Breast epithelium (tissue), 4 donors: ENCODE data around the gene PTPRH. TPM values are rescaled to one million over a fixed set of nuclear protein-coding genes. Genes with fewer than 3 reads are reported as not detected.
A peak's percentile ranks its signal among the peaks of the same experiment; 100 is the strongest.

Source experiments
- DNase-seq, 2 donors: peaks; one replicate each; pipeline ENCODE4 v3.0.0-alpha.2; 2019; ENCODE audit warnings: low spot score in 2 of 2
- H3K27ac ChIP-seq, 2 donors: fragments of 200-600 bp; sonication (generic) in 1 of 2; one replicate each; pipeline ENCODE4 v1.5.1; 2016 to 2019; ENCODE audit warnings: mild to moderate bottlenecking in 1 of 2
- H3K27me3 ChIP-seq, 2 donors: fragments of 200-600 bp; sonication (generic) in 1 of 2; one replicate each; pipeline versions ENCODE4 v1.5.1 to v1.6.0; 2017 to 2019; ENCODE audit warnings: control low read depth in 1 of 2, mild to moderate bottlenecking in 1 of 2
- H3K36me3 ChIP-seq: fragments of 200-600 bp; one replicate; pipeline ENCODE4 v1.5.1; 2019
- H3K4me1 ChIP-seq, 2 donors: fragments of 200-600 bp; sonication (generic); one replicate each; pipeline ENCODE4 v1.5.1; 2016 to 2019; ENCODE audit warnings: control low read depth in 1 of 2
- H3K4me3 ChIP-seq, 3 donors: fragments of 200-600 bp; sonication (generic); 1 replicate in 2 of 3; 2 replicates in 1 of 3; pipeline ENCODE4 v1.5.1; 2016 to 2019; ENCODE audit warnings: mild to moderate bottlenecking in 3 of 3, moderate library complexity in 2 of 3
- H3K9me3 ChIP-seq, 2 donors: fragments of 200-600 bp; sonication (generic) in 1 of 2; one replicate each; pipeline ENCODE4 v1.5.1; 2016 to 2019; ENCODE audit warnings: control low read depth in 1 of 2
- POLR2A ChIP-seq: fragments of 450-650 bp; IDR thresholded peaks from one replicate; pipeline ENCODE4 v1.6.1; 2016; ENCODE audit warnings: antibody characterized with exemption, mild to moderate bottlenecking, moderate library complexity
- POLR2AphosphoS5 ChIP-seq, 3 donors: sonication (generic); formaldehyde crosslinking; IDR thresholded peaks; one replicate each; pipeline ENCODE4 v1.6.1; 2017; ENCODE audit warnings: antibody characterized with exemption in 3 of 3
- intact Hi-C: fragments of 100-400 bp; cut with DNase I; formaldehyde crosslinking; loops from one replicate; pipeline ENCODE4 v1.15.1; 2023; ENCODE audit warnings: low total_unique reads
- total RNA-seq, 3 donors: library from RNA; depleted of rRNA; stranded (reverse); fragments of >200 nt; gene quantifications; one replicate each; pipeline ENCODE4 v1.1.0, GENCODE V29; 2016
- TF ChIP-seq, protein P1 (sequence below), 3 donors: fragments of 450-650 bp; IDR thresholded peaks; one replicate each; pipeline ENCODE4 v1.5.1; 2016 to 2017; ENCODE audit warnings: antibody characterized with exemption in 3 of 3, mild to moderate bottlenecking in 3 of 3, moderate library complexity in 3 of 3

The PTPRH gene
- total RNA-seq, 3 donors from 2014 or later: 0.73 to 10.2 (median 2.1) TPM

DNA sequence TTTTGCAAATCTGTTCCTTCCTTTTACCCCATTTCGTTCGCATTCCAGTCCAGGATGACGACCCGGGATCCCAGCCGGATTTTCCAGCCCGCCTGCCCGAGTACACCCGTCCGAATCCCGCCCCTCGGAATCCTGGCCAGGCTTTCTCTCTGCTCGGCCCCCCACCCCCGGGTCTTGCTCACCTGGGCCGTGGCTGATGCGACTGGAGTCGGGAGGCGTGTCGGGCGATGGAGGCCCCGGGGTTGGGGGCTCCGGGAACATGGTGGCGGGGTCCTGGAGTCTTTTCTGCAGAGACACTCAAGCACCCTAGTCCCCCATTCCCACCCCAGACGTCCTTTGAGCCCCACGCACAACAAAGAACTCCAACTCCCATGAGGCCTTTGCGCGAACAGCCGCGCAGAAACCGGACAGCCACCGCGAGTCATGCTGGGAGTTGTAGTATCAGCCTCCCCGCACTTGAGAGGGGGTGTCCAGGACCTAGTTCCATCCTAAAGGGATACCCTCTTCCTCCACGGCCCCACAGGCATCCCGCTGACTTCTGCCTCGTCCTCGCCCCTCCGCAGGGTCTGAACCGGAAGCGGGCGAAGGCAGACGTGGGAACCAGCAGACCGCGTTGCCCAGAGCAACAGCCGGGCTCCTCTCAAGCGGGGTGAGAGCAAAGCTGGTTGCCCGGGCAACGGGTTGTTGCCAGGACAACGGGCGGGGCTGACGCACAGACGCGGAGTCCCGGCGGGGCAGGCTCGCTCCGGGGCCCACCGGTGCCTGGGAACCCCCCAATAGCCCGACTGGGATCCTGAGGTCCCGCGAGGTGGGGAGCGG lies 30.3 kb downstream of the PTPRH start:
- no peak for DNase-seq
- Histone ChIP-seq H3K4me3 (peak overlapping the region in 2 of 3 donors; percentile 30 to 56), H3K27me3 (peaks cover 5 to 89% of the 10 kb centered on the region in 2 donors), H3K4me1 (peaks cover 0 to 4% of the 10 kb centered on the region in 2 donors), H3K9me3 (no peaks in the 10 kb centered on the region), H3K36me3 (no peaks in the 10 kb centered on the region), H3K27ac (no peak overlapping the region)
- intact Hi-C loops: loop anchor here (10.0 kb wide), 1 partner anchor 1476 kb away; no protein-coding TSS in a partner anchor
- TF ChIP-seq POLR2AphosphoS5 (IDR thresholded peaks at IDR 0.05) (no peak), POLR2A (no peak)
- TF ChIP-seq, protein P1, sequence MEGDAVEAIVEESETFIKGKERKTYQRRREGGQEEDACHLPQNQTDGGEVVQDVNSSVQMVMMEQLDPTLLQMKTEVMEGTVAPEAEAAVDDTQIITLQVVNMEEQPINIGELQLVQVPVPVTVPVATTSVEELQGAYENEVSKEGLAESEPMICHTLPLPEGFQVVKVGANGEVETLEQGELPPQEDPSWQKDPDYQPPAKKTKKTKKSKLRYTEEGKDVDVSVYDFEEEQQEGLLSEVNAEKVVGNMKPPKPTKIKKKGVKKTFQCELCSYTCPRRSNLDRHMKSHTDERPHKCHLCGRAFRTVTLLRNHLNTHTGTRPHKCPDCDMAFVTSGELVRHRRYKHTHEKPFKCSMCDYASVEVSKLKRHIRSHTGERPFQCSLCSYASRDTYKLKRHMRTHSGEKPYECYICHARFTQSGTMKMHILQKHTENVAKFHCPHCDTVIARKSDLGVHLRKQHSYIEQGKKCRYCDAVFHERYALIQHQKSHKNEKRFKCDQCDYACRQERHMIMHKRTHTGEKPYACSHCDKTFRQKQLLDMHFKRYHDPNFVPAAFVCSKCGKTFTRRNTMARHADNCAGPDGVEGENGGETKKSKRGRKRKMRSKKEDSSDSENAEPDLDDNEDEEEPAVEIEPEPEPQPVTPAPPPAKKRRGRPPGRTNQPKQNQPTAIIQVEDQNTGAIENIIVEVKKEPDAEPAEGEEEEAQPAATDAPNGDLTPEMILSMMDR (IDR thresholded peaks at IDR 0.05): no peak

DNA sequence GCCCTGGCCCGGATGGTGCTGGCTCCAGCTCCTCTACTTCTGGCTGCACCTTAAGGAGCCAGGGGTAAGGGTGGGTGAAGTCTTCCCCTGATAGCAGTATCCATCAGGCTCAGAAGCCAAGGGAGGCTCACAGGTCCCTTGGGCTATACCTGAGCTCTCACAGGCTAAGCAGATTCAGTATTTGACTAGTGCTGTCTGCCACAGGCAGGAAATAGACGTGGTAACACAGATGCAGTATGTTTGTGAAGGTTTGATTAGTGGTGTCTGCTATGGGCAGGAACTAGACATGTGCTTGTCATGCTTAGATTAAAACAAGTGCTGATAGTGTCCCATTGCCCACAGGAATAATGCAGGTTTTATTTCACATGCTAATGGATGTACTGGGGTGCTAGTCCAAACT lies 33.2 kb downstream of the PTPRH start:
- no peak for DNase-seq
- intact Hi-C loops: loop anchor here (10.0 kb wide), 1 partner anchor 1479 kb away; no protein-coding TSS in a partner anchor
- Histone ChIP-seq H3K9me3 (no peaks in the 10 kb centered on the region), H3K27ac (no peak overlapping the region), H3K4me1 (peaks cover 0 to 6% of the 10 kb centered on the region in 2 donors), H3K4me3 (no peak overlapping the region), H3K36me3 (no peaks in the 10 kb centered on the region), H3K27me3 (peaks cover 5 to 96% of the 10 kb centered on the region in 2 donors)
- TF ChIP-seq POLR2AphosphoS5 (IDR thresholded peaks at IDR 0.05) (no peak), POLR2A (no peak)
- TF ChIP-seq, protein P1 (IDR thresholded peaks at IDR 0.05): no peak

DNA sequence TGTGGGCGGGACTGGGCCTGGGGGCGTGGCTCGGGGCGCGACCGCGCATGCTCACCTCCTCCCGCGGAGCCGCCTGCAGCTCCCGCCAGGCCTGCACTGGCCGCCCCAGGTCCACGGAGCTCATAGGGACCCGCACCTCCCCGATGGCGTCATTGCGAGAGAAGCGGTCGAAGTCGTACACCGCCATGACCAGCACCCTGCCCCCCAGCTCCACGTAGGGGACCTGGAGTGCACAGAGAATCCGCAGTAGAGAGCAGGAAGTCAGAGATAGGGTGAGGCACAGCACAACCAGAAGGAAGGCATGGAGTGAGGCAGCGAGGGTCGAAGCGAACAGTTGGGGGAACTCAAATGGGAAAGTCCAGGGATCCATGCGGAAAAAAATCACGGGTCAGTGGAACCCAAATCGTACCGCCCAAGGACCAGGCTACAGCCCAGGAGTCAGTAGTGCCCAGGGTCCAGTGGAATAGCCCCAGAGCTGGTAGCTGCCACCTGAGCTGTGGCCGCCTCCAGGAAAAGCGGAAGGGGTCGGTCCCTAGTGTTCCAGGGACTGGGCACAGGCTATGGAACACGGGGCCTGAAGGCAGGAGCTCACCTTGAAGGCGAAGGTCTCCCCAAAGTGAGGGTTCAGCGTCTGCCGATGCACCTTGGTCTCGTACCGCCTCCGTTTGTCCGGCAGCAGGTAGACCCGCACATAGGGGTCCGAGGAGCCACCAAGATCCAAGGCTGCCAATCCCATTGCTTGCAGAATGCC lies 34.0 kb downstream of the PTPRH start:
- H3K27me3 ChIP-seq: peaks cover 5 to 96% of the 10 kb centered on the region in 2 donors
- DNase-seq: no peak
- H3K36me3 ChIP-seq: no peaks in the 10 kb centered on the region
- TF ChIP-seq POLR2A (no peak), POLR2AphosphoS5 (IDR thresholded peaks at IDR 0.05) (no peak)
- TF ChIP-seq, protein P1 (IDR thresholded peaks at IDR 0.05): no peak
- intact Hi-C loops: loop anchor here (10.0 kb wide), 1 partner anchor 1480 kb away; no protein-coding TSS in a partner anchor
- no peak overlapping the region for H3K27ac ChIP-seq
- peaks cover 0 to 6% of the 10 kb centered on the region in 2 donors for H3K4me1 ChIP-seq
- H3K4me3 ChIP-seq: no peak overlapping the region
- no peaks in the 10 kb centered on the region for H3K9me3 ChIP-seq

DNA sequence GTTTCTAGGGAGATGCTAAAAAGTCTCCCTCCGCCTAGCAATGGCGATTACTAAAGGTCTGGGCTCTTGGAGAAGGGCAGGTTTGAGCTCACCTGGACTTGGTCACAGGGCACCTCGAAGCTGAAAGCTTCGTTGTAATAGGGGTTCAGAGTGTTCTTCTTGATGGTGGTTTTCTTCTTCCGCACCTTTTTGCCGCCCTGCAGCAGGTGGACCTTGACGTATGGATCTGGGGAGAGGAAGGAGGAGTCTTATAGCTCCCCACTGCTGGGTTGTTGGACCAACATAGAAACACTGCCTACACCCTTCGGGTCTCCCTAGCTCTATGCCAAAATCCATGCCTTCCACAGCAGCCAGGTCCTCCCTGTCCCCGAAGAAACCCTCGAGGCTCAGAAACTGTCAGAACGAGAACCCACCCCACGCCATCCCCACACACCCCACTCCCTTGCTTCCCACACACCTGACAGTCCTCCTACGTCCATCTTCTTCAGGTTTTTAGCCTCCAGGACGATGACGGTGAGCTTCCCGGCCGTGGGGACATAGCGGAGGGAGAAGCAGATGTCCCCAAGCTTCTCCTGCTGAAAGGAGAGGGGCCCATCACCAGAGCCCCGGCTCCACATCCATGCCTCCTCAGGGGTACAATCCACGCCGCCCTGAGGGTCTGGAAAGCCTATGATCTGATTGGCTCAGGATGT lies 34.7 kb downstream of the PTPRH start:
- TF ChIP-seq POLR2AphosphoS5 (IDR thresholded peaks at IDR 0.05) (no peak), POLR2A (no peak)
- TF ChIP-seq, protein P1 (IDR thresholded peaks at IDR 0.05): no peak
- H3K9me3 ChIP-seq: no peaks in the 10 kb centered on the region
- no peak overlapping the region for H3K27ac ChIP-seq
- H3K27me3 ChIP-seq: peaks cover 5 to 96% of the 10 kb centered on the region in 2 donors
- no peak for DNase-seq
- peak overlapping the region in 1 of 3 donors; percentile 69 for H3K4me3 ChIP-seq
- intact Hi-C loops: loop anchor here (5.0 to 10.0 kb wide), 2 partner anchors 802 to 1480 kb away; no protein-coding TSS in a partner anchor
- no peaks in the 10 kb centered on the region for H3K36me3 ChIP-seq
- H3K4me1 ChIP-seq: peaks cover 0 to 6% of the 10 kb centered on the region in 2 donors
